Stimulated activated CD4-positive, alpha-beta T cell treated with anti-CD3 and anti-CD28 coated beads, Interleukin-1b, Interleukin-23, amount 100 ng/mL, for 24 hours (primary cell): ENCODE measurements around the gene IPCEF1.

ENCODE experiments used
- DNase-seq, 4 experiments: peaks; one replicate each; pipeline ENCODE4 v3.0.0-alpha.2; 2020; ENCODE audit warnings: low read depth in 4 of 4, low spot score in 1 of 4

Gene IPCEF1

DNA sequence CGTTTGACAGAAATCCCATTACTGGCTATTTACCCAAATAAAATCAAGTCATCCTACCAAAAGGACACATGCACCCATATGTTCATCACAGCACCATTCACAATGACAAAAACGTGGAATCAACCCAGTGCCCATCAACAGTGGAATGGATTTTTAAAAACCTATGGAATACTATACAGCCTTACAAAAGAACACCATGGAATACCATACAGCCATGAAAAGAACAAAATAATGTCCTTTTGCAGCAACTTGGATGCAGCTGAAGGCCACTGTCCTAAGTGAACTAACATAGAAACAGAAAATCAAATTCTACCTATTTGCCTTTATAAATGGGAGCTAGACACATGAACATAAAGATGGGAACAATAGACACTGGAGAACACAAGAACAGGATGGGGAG is 17.4 kb upstream of the IPCEF1 start:
- DNase-seq = no peak

DNA sequence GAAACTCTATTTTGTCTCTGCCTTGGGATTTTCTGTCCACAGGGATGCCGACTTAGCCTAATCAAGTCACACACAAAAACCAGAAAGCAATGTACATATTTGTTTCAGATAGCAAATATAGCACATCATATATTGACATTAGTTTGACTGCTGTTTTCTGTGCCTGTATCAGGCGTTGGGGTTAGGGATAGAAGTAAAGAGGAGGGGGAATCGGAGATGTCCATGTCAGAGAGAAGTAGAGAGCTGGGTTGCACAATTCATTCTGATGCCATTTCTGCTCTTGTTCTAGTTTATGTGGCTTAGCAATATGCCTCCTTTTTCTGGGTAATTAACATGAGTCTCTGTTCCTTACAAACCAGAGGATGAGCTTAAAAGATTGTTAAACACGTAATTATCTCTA is 14.7 kb upstream of the IPCEF1 start:
- no peak for DNase-seq

DNA sequence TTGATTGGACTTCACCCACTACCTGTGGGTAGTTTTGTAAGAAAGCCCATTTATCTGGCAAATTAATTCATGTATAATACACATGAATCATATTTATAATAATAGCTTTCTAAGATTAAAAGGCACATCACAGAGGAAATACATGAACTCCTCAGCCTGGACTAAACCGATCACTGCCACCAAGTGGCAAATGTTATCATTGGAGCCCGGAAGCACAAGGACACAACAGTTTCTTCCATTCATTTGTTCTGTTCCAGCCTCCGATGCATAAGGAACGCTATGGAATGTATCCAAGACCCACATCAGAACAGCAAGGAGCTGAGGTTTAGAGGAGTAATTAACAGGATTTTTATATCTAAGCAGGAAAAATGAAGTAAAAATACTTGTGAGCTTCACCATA is 13.9 kb upstream of the IPCEF1 start:
- DNase-seq = no peak

DNA sequence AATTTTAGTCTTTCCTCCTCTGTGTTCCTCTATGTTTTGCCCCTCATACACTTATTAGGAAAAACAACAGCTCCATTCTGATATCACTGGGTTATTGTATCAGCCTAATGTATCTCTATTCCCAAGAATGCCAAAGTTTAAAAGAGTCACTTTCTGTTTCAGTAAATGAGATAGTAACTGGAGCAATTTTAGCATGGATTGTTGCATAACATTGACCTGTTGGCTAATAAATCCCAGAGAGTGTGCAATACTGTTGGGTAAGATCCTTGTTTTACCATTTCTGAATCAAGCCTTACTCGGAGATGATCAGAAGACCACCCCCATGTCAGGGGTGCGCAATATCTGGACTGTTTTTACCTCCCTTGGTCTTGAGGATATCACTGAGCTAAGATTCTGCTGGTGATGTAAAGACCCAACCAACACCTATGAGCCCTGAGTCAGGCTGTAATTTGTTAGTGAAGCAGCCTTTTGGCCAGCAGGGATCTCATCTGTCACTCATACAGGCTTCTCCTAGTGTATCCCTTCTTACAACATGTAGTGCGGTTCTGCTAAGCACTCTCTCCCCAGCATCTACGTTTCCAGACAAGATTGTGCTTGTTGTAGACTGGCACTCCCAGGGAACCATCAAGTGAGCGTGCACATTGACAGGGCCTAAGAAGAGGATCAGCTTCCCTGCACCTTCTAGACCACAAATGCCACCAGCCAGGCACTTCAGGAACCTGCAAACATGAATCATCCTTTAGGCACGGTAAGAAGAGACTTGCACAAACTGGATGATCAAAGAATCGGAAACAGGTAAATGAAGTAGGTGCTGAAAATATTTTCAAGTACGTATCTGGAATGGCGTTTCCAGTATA is 11.5 kb upstream of the IPCEF1 start:
- DNase-seq = no peak

DNA sequence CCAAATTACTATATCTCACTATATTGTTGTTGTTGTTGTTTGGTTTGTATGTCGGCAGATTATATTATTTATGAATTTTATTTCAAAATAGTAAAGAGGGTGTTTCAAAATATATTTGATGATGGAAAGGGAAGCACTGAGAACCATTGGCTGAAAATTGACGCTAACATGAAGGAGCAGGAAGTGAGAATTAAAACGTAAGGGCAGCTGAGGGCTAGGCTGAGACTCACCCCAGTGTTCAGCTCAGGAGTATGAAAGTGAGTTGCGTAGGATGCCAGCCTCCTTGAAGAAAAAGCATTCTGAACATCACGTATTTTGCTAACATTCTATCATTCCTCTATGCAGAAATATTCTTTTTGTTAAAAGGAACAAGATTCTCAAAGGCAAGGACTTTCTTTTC is 10.7 kb upstream of the IPCEF1 start:
- DNase-seq = no peak

DNA sequence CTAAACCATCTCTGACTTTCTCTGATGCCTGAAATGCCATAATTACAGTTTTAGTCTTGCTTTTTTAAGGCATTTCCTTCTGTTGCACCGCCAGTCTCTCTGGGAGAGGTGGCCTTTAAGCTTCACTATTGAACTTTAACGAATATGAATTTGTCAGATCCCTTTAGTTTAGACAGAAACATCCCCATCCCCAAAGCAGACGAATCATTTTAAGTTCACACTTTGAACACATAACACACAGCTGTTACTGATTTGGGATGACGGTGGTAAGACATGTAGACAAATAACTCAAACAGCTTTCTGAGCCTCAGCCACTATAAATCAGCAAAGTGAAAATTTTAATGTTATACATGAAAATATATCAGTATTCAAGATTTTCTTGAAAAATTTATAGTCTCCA is 7.2 kb upstream of the IPCEF1 start:
- no peak for DNase-seq

DNA sequence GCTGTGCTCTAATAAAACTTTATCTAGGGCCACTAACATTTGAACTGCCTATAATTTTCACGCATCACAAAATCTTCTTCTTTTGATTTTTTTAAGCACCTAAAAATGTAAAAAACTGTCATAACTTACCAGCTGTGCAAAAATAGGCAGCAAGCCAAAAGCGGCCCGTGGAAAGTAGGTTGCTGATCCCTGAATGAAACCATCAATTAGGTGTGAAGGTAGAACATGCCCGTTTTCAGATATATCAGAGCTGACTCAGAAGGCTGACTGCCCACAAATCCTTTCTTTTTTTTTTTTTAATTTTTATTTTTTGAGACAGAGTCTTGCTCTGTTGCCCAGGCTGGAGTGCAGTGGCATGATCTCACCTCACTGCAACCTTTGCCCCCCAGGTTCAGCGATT is 4.9 kb upstream of the IPCEF1 start:
- no peak for DNase-seq

DNA sequence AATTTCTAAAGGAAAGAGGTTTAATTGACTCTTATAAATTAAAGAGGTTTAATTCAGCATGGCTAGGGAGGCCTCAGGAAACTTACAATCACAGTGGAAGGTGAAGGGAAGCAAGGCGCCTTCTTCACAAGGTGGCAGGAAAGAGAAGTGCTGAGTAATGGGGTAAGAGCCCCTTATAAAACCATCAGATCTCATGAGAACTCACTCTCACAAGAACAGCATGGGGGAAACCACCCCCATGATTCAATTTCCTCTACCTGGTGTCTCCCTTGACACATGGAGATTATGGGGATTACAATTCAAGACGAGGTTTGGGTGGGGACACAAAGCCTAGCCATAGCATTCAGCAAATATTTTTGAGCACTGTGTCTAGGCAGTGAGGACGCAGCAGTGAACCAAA is 3.9 kb upstream of the IPCEF1 start:
- no peak for DNase-seq

DNA sequence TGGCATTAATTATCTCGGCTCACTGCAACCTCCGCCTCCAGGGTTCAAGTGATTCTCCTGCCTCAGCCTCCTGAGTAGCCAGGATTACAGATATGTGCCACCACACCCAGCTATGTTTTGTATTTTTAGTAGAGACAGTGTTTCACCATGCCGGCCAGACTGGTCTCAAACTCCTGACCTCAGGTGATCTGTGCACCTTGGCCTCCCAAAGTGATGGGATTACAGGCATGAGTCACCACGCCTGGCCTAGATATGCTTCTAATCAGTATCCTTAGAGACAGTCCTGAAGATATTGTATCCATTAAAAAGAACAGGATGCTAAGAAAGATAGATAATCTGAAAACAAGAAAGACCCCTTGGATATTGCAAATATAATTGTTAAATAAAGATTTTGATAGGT is 3.1 kb upstream of the IPCEF1 start:
- DNase-seq = no peak

DNA sequence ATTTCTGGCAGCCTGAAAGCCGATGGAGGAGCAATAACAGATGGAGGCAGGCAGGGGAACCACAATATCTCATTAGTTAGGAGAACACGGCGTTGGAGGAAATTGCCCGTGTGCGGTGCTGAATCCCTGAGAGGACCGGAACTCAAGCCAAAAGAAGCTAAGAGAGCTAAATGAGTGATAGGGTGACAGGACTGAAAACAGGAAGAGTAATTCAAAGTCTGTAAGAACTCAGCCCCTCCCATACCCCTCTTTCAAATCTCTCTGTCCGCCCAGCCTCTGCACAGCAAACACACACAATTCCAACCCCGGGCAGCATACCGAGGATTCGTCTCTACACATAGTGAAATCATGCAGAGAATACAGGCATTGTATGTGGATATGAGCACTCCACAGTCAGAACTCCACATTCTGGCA is 2.6 kb upstream of the IPCEF1 start:
- no peak for DNase-seq

DNA sequence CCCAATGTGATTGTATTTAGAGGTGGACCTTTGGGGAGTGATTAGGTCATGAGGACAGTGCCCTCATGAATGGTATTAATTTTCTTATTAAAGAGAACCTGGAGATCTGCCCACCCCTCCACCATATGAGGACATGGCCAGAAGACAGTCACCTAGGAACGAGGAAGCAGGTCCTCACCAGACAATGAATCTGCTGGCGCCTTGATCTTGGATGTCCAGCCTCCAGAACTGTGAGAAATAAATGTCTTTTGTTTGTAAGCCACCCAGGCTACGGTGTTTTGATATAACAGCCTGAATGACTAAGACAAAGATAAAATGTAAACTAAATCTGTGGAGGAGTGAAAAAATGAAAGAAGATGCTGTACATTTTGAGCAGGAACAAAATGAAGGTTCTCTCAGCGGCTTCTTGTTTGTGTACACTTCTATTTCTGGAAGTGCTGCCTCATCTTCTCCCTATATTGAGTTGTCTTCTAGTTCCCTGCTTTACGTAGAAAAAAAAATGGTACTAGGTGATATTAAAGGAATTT is 1.5 kb upstream of the IPCEF1 start:
- DNase-seq = no peak

DNA sequence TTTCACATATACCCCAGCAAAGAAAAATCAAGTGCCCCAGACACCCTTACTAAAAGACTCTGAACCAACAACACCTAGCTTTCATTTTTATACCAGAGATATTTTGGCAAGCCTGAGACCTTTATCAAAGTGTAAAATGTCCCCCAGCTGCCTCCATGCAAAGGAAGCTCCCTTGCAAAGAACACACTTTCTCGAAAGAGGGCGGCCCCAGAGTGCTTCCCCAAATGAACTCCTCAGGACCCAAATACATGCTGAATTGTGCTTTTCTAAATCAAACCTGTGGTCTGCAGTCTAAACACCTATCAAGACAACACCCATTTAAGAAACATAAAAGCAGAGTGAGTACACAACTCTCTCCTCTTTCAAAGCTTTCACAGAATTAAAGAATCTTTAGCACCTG is 490 bp downstream of the IPCEF1 start:
- DNase-seq = no peak

DNA sequence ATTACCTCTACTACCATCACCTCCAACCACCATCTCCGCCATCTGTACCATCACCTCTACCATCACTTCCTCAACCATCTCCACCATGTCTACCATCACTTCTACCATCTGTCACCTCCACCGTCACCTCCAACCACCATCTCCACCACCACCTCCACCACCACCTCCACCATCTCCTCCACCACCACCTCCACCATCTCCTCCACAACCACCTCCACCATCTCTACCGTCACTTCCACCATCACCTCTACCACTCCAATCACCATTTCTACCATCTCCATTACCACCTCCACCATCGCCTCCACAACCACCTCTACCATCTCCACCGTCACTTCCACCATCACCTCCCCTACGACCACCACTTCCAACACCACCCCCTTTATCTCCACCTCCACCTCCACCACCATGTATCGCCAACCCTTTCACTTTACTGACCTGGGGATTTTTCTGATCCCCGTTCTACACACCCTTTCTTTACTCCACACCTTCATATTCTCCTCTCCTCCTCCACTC is 2.3 kb downstream of the IPCEF1 start:
- DNase-seq = no peak

DNA sequence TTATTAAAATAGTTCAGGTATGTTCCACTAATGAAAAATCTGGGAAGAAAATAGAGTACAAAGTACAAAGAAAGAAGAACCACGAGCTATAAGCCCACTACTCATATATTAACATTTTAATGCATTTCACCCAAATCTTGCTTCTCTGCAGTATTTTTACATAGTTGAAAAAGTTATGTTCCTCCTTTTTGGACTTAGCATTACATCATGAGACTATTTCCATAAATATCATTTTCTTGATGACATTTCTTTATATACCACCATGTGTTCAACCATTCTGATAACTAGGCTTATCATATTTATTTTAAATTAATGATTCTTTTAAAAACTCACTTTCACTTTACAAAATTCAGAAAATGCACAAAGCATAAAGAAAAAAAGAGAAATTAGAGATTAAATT is 3.0 kb downstream of the IPCEF1 start:
- DNase-seq = no peak

DNA sequence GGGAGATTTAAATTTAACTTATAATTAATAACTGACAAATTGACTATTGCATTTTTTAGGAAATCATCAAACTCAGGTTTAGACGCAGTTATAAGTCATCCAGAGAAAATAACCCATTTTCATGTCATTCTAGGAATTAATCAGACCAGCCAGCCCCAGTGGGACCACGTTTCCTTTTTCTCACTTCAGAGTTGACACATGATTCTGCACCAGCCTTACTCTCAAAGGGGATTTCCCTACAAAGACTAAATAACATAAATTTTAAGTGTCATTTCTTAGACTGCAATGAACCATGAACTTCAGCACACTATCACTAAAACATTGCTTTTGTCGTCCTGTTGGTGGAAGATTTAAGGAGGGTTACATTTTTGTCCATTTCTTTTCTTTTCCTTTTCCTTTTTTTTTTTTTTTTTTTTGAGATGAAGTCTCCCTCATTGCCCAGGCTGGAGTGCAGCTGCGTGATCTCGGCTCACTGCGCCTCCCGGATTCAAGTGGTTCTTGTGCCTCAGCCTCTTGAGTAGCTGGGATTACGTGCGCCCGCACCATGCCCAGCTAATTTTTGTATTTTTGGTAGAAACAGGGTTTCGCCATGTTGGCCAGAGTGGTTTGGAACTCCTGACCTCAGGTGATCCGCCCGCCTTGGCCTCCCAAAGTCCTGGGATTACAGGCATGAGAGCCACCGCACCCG is 3.6 kb downstream of the IPCEF1 start:
- peak in 2 of 4 experiments; percentile 16 to 32 for DNase-seq

DNA sequence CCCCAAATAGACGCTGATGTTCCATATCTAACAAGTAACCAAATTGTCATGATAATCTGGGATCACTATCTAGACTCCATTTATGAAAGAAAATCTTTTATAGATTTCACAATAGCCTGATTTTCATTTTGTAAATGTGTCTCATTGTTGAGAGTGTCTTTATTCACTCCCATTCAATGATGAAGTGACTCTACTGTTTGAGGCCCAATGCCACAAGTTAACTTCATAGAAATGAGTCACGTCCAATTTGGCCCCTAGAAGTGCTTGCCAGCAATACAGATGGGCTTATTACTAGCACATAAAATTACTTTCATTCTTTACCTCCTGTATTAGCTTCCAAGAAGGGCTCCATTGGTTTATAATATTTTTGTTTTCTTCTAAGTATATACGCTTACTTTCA is 6.3 kb downstream of the IPCEF1 start:
- no peak for DNase-seq

DNA sequence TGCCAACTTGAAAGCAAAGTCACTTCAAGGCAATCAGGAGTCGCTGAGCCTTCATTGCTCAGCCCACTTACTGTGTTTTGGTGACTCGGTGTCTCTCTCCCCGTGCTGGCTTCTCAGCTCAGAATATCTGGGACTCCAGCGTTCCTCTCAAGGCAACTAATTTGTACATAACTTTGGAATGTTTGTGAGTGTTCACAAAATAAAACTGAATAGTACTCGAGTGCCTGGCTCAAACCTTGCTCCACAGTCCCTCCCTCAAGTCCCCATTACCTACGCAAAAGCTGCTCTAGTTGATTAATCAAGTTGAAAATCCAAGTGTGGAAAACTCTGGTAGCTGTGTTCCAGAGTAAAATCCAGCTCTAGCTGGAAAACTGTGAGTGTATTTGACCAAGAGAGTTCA is 8.6 kb downstream of the IPCEF1 start:
- no peak for DNase-seq

DNA sequence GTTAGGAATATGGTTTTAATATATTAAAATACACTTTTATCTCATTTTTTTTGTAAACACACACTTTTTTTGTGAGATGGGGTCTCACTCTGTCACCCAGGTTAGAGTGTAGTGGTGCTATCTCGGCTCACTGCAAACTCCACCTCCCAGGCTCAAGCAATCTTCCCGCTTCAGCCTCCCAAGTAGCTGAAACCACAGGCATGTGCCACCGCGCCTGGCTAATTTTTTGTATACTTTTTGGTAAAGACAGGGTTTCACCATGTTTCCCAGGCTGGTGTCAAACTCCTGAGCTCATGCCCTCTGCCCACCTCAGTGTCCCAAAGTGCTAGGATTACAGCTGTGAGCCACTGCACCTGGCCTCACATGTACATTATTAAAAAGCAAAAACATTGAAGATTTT is 10.8 kb downstream of the IPCEF1 start:
- no peak for DNase-seq

DNA sequence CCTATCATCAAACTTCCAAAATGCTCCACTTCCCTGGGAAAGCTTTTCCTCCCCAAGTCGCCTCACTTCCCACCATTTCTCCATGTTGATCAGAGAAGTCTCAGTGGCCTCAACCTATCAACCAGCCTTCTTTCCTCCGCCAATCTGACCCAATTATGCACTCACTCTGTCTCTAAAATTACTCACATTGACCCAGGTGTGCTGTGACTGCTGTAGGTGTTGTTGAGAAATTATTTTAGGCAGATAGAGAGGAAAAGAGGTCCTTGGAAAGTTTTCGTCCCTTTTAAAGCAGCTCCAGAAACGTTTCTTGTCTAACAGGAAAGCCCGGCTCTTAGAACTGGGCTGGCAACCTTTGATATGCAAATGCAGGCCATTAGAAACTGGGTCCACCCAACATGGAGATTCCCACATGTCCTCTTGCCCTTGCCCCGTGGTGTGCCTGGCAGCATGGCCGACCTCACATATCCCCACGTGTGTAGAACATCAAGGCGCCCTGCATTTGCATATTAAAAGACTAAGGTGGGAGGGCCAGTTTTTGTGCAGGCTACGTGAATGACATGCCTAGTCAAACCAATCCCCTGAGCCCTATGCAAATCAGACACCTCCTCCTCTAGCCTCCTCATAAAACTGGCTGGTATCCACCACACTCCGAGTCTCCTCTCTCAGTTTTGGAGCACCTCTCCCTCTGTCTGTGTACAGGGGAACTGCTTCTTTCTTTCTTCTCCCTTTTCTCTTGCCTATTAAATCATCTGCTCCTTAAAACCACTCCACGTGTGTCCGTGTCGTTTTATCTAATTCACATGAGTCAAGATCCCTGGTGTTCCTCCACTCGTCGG is 12.9 kb downstream of the IPCEF1 start:
- DNase-seq = no peak

DNA sequence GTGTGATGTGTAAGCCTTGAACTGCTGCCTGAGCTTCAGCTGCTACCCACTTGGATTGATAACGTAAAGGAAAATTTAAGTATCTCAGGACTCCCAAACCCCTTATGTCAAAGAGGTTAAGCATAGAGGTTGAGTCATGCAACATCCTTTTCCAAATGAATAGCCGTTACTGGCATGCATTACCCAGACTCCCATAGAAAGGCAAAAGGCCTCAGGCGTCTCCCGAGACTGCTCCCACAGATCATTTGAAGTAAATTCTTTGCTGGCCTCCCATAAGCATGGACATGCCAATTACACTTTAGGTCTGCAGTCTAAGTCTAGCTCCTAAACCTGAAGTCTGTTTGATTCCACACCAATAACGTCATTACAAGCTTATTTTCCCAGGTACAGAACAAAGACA is 14.7 kb downstream of the IPCEF1 start:
- DNase-seq = no peak

DNA sequence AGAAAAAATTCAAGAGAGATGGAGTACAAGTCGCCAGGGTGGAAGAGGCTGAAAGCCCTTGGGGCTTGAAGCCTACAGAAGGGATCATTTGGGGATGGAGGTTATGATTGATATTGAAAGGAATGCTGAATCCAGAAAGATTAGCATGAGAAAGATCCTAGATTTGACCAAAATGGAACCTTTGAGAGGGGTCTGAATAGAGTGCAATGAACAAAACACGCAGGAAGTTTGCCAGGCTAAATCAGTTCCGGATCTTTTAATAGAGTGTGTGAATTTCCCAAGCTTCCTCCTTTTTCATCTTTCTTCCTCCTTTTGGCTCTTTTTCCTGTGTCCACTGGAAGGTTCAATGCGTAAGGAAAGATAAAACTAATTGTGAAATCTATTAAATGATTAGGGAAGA is 15.3 kb downstream of the IPCEF1 start:
- DNase-seq = no peak
